GM19193 (cell line): Measurements from ENCODE around the gene HOXA7.

Source experiments
- POLR2A ChIP-seq: IDR thresholded peaks from 4 replicates; pipeline ENCODE4 v1.6.1; 2011; ENCODE audit not compliant: insufficient read depth, insufficient read length; ENCODE audit errors: extremely low read depth

HOXA7 gene

DNA sequence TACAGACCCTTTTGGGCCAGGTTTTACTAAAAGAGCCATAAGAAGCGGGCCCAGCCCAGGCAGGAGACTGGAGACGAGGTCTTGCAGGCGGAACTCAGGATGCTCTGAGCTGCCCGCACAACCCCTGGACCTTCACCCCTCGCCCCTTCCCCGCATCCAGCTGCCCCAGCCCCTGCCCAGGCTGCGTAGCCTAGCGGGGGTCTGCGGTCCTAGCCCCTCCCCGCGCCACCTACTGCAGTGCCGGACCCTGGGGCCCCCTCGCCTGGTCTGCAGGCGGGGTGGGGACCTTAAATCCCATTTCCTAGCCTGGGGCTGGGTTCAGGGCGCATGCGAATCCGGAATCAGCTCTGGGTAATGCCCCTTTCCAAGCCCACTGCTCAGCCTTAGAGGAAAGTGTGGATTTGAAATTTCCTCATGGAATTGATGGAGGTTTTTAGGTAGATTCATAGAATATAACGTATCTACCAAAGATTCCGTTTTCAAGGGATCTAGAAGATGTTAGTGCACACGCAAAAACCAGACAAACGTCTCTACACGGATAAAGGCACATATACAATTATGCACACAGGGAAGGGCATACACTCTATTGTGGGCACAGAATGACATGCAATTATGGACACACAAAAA lies 3.5 kb downstream of the HOXA7 start:
- TF ChIP-seq POLR2A: no peak

DNA sequence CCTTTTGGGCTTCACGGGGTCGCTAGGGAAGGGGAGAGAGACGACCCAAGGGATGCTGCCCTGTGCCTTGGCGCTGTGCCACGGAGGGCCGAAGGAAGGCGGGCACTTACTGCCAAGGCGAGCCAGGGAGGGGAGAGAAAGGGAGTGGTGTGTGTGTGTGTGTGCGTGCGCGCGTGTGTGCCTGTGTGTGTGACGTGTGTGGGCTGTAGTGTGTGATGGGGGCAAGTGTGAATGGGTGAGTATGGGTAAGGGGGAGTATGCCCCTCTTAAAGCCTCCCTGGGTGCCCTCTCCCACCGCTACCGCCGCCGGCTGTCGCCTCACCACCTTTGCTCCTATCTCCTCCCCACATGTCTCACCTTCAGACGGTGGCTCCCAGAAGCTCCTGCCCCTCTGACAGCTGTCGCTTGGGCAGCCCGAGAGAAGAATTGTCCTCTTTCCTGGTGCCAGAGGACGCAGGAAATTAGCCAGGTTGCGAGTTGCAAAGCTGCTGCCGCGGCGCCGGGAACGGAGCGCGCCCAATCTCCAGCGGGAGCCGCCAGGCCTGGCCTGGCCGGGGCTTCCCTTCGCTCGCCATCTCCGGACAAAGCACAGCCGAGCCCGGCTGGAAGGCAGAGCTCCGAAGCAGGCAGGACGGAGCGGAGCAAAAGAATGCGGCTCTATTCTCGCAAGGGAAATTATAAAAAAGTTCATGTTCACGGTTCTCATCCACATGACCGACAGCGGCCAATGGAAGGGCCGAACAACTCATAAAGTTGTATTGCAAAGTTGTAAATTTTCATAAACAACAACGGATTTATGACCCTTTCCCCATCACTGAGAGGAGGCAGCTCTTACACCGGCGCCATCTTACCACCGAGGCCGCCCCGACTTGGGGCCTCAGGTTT lies 4.3 kb downstream of the HOXA7 start, which contains the start of gene HOXA3:
Gene HOXA3 (minus strand): TSS at position 653 of the 885 bp plus-strand sequence. CDS start 41,943 bp downstream, outside the sequence.
- no peak for TF ChIP-seq POLR2A

DNA sequence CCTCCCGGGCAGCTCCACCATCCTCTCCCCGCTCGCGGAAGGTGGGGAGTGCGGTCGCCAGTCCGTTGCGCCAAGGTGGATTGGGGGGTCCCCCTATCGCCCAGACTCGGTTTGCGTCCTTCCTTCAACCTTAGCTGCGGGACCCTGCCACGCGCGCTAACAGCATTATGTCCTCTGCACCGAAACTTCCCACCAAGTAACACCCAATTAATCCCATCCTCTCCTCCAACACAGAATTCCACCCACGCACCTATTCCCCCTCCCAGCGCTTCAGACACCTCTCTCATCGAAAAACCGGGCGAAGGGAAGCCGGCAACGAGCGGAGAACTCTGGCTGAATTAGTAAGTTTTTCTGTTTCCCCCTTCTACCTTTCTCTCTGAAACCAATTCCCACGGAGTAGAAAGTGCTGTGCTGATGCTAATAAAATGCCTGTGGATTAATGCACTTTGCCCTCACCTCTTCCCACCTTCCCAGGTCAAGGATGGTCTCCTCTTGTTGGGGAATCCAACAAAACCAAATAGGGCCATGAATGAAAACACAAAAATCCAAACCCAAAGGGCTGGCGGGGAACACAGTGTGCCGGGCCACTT lies 5.0 kb downstream of the HOXA7 start:
- TF ChIP-seq POLR2A: no peak

- TF ChIP-seq POLR2A: no peak
Observed at GRCh38 chr7:27150568-27151340, 5.7 kb downstream of the HOXA7 start.

DNA sequence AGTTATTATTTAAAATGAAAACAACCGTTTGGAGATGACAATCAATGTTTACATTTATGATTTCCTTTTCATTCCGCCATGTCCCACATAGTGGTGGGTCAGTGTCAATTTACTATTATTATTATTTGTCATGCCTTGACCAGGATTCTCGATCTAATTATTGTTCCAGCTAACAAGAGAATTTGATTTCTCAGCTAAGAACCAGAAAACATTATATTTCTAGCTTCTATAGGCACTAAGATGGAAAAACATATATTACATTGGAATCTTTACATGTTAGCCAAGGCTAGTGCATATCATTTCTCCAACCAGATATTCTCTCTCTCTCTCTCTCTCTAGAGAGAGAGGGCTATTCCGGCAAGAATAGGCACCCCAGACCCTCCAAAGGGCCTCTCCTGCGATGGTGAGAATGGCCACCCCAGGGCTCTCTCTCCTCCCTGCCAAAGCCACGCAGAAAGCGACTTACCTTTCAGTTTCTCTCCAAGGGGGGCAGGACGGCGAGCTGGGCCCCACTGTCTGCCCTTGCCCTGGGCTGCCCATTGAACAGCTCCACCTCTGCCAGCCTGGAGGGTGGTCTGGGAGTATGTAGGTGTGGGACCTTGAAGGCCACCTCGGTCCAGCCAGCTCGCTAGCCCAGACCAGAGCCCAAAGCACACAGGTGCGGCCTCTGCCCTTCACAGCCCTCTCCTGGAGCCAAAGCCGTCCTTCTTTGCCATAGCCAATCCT lies 6.5 kb downstream of the HOXA7 start:
- TF ChIP-seq POLR2A: no peak

DNA sequence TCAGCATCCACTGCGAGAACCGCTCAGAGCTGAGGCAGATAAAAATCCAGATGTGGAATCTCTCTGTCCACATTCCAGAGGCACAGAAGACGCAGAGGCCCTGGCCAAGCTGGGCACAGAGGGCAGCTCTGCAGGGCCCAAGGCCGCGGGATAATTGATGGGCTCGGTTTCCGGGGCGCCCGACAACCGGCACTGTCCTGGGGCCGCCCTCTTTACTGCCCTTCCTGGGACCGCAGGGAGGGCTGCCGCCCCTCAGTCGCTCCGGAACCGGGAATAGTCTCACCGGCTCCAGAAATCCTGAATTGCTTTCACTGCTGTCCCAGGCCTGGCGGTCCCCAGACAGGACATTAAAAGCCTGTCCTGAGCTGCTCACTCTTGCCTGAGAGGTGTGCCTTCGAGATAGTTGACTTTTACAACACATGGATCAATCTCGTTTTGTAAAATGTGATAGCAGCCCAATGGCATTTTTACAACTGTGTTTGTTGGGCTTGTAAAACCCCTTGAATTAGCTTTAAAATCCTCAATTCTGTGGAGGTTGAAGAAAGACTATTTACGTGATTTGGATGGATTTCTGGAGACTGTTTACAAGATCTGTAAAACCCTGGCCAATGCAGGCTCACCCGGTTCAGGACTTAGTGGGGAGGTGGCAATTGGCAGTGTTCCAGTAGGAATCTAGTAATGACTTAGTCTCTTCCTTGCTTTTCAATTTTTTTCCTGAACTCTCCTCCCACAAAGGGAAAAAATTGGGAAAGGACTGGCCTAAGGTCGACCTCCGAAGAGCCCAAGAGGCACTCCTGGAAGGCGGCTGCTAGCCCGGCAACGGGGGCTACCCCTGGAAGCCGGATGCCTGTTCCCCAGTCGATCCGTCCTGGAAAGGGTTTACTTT lies 7.5 kb downstream of the HOXA7 start:
- TF ChIP-seq POLR2A: no peak

- no peak for TF ChIP-seq POLR2A
Observed at GRCh38 chr7:27148031-27148755, 8.3 kb downstream of the HOXA7 start.

DNA sequence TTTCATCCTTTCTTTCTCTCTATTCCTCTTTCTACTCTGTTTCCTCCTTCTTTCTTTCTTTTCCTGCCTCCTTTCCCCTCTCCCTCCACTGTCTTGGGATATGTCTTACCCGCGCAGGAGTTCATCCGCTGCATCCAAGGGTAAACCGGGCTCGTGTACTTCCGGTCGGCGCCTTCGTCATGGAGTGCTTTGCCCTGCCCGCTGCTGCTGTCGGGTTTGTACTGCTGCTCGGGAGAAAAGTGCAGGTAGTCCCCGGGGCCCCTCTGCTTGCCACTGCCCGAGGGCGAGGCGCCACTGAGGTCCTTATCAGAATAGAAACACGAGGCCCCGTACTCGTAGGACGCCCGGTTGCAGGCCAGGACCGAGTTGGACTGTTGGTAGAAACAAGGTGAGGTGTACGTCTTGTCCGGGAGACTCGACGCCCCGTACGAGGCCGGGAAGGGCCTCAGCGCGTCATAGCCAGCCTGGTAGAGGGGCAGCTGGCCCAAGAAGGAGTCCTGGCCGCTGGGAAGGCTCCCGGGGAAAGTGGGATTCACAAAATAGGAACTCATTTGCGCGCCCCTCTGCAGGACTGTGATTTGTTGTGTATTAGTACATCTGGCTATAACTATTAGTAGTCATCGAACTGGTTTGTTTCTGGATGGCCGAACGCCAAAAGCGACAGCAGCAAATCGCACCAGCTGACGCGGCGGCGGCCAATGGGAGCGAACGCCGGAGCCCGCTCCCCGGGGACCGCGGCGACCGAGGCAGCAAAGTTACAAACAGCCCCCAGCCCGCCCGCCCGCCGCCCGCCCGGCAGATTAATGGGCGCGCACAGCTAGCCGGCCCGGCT lies 9.1 kb downstream of the HOXA7 start, which contains the start of gene HOXA6:
Gene HOXA6 (minus strand): TSS at position 576 of the 832 bp plus-strand sequence. CDS start 25 bp downstream, at position 551.
- TF ChIP-seq POLR2A: no peak

- no peak for TF ChIP-seq POLR2A
Observed at GRCh38 chr7:27146491-27147198, 9.8 kb downstream of the HOXA7 start.

- TF ChIP-seq POLR2A: no peak
Observed at GRCh38 chr7:27145914-27146412, 10.5 kb downstream of the HOXA7 start.
